NCI-H524 treated with DMSO at 0.1 percent for 48 hours (cell line): ENCODE data around the gene CANX.
"Not testable (repeated sequence)": the region's sequence is repeated elsewhere in the genome, so short reads cannot be mapped to it uniquely, and the experiment has no call there.

Experiments used
- DNase-seq: peaks from one replicate; lab custom pipeline; 2025; lab: John Stamatoyannopoulos, UW

The CANX gene

GRCh38 chr5:179697993-179698934, 503 bp upstream of the CANX start:
- peak; percentile 92 for DNase-seq

- no peak for DNase-seq
Measured at GRCh38 chr5:179699616-179700237, 960 bp downstream of the CANX start.

DNA sequence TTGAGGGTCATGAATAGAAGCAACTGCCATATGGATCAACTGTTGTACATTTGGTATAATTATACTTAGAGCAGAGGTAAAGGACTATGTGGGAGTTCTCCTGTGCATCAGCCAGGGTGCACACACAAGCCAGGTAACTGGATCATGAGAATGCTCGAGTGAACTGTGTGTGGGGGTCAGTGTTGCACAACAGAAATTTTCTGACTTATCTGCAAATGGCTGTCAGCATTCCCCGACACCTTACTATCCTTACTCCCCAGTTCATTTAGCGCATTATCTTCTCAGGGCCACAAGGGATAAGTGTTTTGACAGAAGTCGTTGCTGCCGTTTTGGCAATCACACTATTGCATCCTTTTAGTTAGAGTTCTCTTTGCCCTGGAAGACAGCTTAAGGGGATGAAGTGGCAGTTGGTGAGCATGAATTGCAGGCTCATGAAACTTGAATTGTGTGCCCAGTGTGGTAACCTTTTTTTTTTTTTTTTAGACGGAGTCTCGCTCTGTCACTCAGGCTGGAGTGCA, 1.7 kb downstream of the CANX start:
- no peak for DNase-seq

DNA sequence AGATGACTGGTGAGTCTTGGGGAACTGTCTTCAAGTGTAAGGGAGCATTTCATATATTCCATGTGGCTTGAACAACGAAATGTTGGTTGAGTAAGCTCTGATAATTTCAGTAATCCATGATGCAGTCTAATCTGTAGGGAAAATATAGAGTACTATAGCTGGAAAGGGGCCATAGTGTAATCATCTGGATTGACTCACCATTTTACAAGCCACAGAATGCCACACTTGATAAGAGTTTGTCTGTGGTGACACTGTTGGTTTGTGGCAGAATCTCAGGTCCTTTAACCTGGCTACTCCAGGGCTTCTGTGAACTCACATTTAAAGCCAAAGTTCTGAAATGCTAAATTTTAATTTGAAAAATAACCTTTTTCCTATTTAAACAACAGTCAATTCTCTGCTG, 17.5 kb downstream of the CANX start:
- no peak for DNase-seq

GRCh38 chr5:179720222-179720621, 21.5 kb downstream of the CANX start:
- DNase-seq = no peak

GRCh38 chr5:179724163-179724562, 25.4 kb downstream of the CANX start:
- no peak for DNase-seq

DNA sequence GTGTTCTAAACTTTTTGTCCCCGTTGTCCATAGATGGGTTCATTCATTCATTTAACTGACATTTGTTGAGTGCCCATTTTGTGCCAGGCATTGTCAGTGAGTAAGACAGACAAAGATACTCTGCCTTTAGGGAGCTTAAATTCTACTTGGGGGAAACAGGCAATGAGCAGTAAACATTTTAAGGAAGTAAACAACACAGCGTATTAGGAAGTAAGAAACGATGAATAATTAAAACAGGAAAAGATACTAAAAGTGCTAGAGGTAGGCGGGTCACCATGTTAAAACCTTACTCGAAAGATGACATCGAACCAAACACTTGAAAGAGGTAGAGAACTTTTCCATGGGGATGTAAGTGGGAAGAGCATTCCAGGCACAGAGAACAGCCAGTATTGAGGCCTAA, 28.3 kb downstream of the CANX start:
- no peak for DNase-seq

GRCh38 chr5:179729303-179729702, 30.5 kb downstream of the CANX start:
- DNase-seq = no peak

DNA sequence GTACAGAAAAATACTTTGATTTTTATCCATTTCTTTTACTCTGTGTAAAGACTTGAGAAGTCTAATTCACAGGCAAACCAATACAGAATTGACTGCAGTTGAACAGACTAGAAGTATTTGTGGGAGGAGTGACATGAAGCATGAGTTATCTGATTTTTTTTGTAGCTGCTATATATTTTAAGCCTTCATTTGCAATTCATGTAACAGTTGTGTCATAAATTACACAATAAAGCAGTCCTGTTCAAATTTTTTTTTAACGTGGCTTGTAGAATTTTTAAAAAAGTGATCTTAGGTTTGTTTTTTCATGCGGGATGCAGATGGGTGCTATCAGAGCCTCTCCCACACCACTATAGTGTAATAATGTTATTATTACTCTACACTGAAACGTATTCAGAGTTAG, 31.0 kb downstream of the CANX start:
- DNase-seq = no peak

- DNase-seq = no peak
Measured at GRCh38 chr5:179730356-179730755, 31.6 kb downstream of the CANX start.

- no peak for DNase-seq
Measured at GRCh38 chr5:179730852-179731251, 32.1 kb downstream of the CANX start.

GRCh38 chr5:179731791-179732411, 33.1 kb downstream of the CANX start:
- DNase-seq = no peak

DNA sequence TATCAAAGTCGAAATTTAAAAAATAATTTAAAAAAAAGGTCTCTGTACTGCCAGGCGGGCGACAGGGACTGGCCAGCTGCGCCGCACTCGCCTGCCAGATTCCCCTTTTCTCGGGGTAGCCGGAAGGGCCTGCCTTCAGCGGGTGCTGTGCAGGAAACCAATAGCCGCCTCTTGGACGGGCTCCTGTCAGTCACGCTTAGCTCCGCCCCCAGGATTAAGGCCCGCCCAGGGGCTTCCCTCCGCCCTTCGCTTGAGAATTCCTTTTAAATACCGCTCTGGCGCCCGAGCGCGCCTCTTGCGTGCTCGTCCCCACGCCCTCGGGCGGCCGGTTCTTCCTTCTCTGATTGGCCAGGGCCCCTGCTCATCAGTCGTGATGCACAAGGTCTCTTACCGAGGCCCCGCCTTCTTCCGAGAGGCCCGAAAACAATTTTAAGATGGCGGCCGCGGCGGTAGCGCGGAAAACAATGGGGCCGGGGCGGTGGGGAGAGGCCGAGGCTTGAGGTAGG, 33.7 kb downstream of the CANX start, which contains the start of gene MAML1:
MAML1 (plus strand) TSS at position 411 of the 506 bp plus-strand sequence. CDS start 291 bp downstream, outside the sequence.
- DNase-seq = peak; percentile 96

- DNase-seq = no peak
Measured at GRCh38 chr5:179732918-179733771, 34.4 kb downstream of the CANX start.

DNA sequence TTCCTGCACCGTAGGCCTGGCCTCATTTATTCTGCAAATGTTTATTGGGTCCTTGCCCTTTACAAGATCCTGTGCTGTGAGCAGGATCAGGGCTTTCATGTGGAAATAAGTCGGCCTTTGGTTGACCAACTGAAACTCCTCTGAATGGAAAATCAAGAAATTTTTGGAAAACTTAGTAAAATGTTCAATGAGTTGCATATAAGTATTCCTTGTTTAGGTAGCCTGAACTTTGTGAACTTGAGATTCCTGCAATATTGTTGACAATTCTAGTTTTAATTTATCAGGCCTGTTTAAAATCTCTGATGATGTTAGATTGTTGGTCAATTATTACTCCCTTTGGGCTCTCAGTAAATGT, 35.0 kb downstream of the CANX start:
- no peak for DNase-seq

GRCh38 chr5:179734536-179735164, 35.9 kb downstream of the CANX start:
- no peak for DNase-seq

GRCh38 chr5:179738742-179739141, 40.0 kb downstream of the CANX start:
- DNase-seq = no peak

DNA sequence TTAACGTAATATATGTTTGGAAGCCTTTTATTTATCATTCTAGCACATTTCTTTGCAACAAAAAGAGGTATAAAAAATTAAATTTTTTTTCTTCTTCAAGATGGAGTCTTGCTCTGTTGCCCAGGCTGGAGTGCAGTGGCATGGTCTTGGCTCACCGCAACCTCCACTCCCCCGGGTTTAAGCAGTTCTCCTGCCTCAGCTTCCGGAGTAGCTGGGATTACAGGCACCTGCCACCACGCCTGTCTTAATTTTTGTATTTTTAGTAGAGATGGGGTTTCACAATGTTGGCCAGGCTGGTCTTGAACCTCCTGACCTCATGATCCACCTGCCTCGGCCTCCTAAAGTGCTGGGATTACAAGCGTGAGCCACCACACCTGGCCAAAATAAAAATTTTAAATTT, 45.3 kb downstream of the CANX start:
- DNase-seq = not testable (repeated sequence)

GRCh38 chr5:179746872-179747271, 48.1 kb downstream of the CANX start:
- DNase-seq = no peak

DNA sequence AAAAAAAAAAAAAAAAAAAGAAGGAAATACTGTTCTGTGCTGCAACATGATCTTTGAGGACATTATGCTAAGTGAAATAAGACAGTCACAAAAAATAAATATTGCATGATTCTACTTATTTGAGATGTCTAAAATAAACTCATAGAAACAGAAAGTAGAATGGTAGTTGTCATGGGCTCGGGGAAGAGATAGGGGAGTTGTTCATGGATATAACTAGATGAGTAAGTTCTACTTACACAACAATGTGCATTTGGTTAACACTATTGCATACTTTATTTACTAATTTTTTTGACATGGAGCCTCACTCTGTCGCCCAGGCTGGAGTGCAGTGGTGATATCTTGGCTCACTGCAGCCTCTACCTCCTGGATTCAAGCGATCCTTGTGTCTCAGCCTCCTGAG, 49.0 kb downstream of the CANX start:
- DNase-seq = no peak
